ENCODE measurements around the gene TMC2.

DNA sequence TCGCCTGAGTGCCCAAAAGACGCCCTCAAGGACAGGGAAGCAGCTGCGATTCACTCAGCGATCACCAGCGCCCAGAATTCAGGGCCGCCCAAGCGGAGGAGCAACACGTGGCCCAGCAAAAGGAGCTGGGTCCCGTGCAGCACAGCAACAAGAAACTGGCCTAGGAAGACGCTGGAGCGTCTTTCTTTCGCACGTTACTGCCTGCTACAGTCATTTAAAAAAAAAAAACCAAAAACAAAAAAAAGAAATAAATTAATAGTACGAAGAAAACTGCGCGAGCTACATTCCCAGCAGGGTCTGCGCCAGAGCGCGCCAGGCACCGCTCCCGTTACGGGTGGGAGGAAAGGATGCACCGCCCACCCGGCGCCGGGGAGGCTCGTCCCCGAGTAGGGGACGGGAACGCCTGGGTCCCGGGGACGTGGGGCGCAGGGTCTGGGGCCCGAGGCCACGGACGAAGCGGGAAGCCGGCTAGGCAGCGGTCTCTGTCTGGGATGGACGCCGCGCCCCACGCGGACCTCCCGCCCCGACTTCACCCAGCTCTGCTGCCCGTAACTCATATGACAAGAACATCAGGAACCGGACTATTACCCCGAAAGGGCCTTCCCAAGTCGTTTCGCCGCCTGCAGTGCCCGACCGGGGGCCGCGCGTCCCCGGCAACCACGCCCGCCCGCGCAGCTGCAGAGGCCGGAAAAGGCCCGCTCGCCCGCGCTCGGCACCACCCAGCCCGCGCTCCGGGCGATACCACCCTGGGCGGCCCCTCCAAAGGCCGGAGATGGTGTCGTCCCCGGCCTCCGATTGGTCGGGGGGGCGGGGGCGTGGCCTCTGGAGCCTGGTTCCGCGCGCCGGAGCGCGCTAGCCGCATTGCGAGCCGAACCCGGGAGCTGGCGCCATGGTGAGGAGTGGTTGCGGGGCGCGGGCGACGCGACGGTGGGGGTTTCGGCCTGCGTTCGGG, 115.7 kb downstream of the TMC2 start, which contains the start of gene NOP56:
- TF ChIP-seq, protein P1, sequence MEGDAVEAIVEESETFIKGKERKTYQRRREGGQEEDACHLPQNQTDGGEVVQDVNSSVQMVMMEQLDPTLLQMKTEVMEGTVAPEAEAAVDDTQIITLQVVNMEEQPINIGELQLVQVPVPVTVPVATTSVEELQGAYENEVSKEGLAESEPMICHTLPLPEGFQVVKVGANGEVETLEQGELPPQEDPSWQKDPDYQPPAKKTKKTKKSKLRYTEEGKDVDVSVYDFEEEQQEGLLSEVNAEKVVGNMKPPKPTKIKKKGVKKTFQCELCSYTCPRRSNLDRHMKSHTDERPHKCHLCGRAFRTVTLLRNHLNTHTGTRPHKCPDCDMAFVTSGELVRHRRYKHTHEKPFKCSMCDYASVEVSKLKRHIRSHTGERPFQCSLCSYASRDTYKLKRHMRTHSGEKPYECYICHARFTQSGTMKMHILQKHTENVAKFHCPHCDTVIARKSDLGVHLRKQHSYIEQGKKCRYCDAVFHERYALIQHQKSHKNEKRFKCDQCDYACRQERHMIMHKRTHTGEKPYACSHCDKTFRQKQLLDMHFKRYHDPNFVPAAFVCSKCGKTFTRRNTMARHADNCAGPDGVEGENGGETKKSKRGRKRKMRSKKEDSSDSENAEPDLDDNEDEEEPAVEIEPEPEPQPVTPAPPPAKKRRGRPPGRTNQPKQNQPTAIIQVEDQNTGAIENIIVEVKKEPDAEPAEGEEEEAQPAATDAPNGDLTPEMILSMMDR (IDR thresholded peaks at IDR 0.05): no peak
- TF ChIP-seq TCF7L2 (IDR thresholded peaks at IDR 0.05; ENCODE audit: low read depth, low read length): peak; percentile 89; the same call in 1 of the 2 replicates
- TF ChIP-seq POLR2AphosphoS5 (IDR thresholded peaks at IDR 0.05; ENCODE audit: low read depth, low read length): peak; percentile 97
- TF ChIP-seq REST (IDR thresholded peaks at IDR 0.05; ENCODE audit: insufficient read depth in 1 of 2, low read depth in 2 of 2, low read length in 1 of 2): peak; percentile 23 to 25; a peak in 2 of 4 replicates
